A204.1 (cell line): ENCODE results near the gene ZNF584.
"Not testable (repeated sequence)": the region's sequence is repeated elsewhere in the genome, so short reads cannot be mapped to it uniquely, and the experiment has no call there.

Source experiments
- FAIRE-seq: peaks from 2 replicates; lab custom pipeline; 2012; peaks lifted over from hg19 to GRCh38; lab: Jason Lieb, UNC

ZNF584 gene

DNA sequence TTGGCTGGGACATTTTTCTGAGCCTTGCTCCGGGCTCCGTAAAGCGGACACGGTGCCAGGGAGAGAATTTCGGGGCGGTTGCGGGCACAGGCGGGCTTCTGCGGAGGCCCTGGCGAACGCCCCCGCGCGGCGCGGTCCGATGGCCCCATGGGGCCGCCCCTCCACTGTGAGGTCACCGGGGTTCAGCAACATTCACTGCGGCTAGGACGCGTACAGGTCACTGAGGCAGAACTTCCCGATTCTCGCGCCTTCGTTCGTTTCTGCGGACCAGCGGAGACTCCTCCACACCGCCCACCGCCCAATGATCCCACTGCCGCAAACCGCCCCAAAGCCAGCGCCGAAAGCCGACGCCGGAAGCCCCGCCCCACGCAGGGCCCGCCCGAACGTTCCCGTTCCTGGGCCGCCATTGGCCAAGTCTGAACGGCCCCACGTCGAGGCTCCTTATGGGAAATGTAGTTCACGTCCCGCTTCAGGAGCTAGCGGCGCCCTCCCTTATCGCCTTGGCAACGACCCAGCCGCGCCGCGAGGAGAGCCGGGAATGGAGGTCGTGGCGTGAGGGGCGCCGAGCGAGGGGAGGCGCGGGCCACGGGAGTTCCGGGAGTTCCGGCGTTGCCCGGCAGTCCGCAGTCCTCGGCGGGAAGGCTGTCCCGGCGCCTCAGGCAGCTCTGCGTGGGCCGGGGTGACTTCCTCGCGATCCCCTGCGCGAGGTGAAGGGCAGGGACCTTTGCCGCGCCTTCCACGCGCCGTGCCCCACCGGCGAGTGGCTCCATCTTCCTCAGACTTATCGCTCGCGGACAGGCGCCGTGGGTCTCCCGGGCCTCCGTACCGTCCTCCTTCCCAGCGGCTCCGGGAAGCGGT is at the start of gene ZNF584:
ZNF584 (plus strand) TSS at position 498 of the 858 bp plus-strand sequence. CDS start 499 bp downstream, outside the sequence.
- FAIRE-seq: no peak

DNA sequence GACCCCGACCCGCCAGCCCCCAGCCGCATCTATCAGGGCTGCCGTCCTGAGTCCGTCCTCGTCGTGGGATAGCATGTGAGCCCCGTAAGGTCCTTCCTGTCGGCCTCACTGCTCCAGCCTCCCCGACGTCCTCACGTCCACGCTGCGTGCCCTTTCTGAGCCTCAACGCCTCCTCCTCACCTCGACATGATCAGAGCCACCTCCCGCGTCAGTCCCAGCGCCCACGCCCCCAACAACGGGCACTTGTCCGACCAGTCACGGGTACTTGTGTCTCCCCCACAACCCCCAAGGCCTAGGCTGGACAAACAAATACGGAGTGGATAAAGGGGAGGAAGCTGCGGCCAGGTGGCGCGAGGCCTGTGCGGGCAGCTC is 46.6 kb upstream of the ZNF584 start:
- FAIRE-seq: no peak

- FAIRE-seq: peak; percentile 94
Observed at GRCh38 chr19:58362272-58362994, 46.0 kb upstream of the ZNF584 start, which contains the start of gene ZNF497. Gene ZNF497 (minus strand): TSS chr19:58362751. CDS start chr19:58357635, 5,116 bp downstream.

DNA sequence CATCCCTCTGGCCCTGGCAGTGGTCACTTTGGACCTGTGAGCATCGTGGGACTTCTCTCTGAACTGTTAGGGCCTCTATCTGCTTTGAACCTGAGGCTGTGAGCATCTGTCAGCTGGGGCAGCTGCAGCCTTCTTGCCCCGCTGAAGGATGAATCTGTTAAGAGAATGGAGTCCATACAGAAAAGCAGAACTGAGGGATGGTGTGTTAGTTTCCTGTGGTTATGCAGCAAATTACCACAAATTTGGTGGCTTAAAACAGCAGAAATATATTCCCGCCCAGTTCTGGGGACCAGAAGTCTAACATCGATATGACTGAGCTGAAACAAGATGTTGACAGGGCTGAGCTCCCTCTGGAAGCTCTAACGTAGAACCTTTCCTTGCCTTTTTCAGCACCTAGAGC is 44.3 kb upstream of the ZNF584 start:
- no peak for FAIRE-seq

DNA sequence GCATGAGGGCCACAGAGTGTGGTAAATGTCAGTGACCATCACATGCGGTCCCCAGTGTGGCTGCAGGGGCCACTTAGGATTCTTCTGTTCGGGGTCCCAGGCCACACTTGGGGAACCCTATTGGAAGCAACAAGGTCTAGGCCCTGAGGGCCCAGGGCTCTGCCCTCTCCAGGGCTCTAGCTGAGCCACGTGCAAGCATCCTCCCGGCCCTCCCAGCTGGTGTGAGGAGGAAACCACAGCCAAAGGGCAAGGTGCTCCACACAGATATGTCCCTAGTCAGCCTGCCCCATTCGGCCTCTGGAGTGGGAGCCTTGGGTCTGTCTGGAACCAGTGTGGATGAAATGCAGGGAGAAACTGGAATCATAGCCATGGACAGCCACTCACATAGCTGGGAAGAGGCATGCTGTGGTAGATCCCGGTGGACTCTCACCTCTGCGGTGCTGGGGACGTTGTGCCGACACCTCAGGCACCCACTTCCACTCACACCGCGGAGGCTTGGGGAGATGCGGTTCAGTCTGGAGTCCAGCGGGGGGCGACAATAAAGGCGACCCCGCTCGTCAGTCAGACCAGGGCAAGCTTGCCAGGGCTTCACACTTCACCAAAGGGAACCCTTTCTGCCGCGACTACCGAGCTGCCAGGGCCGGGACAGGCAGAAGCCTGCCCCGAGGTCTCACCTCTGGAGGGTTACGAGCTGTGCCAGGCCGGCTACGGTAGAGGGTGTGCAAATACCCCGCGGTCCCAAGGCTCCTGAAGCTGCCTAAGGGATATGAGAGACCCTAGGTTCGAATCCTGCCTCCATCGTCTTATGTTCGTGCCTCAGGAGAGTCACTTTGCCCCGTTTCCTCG is 41.6 kb upstream of the ZNF584 start:
- FAIRE-seq: no peak

DNA sequence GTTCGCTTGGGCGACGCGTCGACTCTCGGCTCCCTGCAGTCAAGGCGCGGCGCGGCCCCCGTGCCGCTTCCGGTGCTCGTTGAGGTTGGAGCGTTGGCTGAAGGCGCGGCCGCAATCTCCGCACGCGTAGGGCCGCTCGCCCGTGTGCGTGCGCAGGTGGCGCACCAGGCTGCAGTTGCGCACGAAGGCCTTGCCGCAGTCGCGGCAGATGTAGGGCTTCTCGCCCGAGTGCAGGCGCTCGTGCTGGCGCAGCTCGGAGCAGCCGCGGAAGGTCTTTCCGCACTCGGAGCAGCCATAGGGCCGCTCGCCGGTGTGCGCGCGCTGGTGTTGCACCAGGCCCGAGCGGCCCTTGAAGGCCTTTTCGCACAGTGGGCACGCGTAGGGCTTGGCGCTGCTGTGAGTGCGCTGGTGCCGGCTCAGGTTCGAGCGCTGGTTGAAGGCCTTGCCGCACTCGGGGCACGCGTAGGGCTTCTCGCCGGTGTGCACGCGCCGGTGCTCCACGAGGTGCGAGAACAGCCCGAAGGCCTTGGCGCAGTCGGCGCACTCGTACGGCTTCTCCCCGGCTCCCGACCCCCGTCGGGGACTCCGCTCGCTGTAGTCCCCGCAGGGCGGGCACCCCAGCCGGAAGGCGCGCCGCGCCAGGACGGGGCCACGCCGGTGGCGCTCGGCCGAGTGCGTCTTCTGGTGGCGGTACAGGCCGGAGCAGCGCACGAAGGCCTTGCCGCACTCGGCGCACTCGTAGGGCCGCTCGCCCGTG is 40.6 kb upstream of the ZNF584 start:
- no peak for FAIRE-seq

- no peak for FAIRE-seq
Observed at GRCh38 chr19:58368561-58369360, 39.7 kb upstream of the ZNF584 start.

GRCh38 chr19:58372311-58373133 is 35.9 kb upstream of the ZNF584 start:
- no peak for FAIRE-seq

DNA sequence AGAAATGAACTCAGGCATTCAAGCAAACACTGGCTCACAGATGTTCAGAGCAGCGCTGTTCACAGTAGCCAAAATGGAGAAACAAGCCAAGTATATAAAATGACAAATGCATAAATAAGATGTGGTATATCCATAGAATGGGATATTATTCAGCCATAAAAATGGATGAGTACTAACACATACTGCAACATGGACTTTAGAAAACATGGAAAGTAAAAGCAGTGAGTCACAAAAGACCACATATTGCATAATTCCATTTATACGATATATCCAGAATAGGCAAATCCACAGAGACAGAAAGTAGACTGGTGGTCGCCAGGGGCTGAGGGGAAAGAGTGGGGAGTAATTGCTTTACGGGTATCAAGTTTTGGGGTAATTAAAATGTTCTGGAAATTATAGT is 34.2 kb upstream of the ZNF584 start:
- FAIRE-seq: no peak

- FAIRE-seq: not testable (repeated sequence)
Observed at GRCh38 chr19:58376724-58377123, 31.7 kb upstream of the ZNF584 start.

- no peak for FAIRE-seq
Observed at GRCh38 chr19:58379246-58379645, 29.2 kb upstream of the ZNF584 start.

DNA sequence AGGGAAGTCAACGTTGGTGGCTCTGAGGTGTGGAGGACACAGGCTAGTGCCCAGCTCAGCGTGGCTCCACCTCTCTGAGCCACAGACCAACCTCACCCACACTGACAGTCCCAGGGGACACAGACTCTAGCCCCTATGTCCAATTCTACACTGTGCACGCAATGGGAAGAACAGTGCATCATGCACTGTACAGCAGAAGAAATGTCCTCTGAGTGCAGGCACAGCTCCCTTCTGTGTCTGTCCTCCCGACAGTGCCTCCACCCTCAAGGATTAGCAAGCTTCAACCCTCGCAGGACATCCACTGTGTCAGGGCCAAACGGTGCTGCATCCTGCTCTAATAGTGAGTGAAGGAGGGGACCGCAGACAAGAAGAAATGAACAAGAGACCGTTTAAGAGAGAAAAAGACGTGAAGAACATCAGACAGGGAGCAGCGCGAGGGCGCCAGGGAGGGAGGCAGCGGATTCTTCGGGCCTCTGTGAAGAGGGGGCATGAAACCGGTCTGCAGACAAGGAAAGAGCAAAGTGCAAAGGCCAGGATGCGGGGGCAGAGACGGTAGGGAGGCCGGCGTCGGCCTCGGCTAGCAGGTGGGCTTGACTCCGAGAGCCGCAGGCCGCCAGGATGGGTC is 28.3 kb upstream of the ZNF584 start:
- no peak for FAIRE-seq

- peak; percentile 99 for FAIRE-seq
Observed at GRCh38 chr19:58380662-58381459, 27.6 kb upstream of the ZNF584 start, which contains the start of gene ZNF837. Gene ZNF837 (minus strand): TSS chr19:58381030. CDS start chr19:58369332, 11,698 bp downstream.

DNA sequence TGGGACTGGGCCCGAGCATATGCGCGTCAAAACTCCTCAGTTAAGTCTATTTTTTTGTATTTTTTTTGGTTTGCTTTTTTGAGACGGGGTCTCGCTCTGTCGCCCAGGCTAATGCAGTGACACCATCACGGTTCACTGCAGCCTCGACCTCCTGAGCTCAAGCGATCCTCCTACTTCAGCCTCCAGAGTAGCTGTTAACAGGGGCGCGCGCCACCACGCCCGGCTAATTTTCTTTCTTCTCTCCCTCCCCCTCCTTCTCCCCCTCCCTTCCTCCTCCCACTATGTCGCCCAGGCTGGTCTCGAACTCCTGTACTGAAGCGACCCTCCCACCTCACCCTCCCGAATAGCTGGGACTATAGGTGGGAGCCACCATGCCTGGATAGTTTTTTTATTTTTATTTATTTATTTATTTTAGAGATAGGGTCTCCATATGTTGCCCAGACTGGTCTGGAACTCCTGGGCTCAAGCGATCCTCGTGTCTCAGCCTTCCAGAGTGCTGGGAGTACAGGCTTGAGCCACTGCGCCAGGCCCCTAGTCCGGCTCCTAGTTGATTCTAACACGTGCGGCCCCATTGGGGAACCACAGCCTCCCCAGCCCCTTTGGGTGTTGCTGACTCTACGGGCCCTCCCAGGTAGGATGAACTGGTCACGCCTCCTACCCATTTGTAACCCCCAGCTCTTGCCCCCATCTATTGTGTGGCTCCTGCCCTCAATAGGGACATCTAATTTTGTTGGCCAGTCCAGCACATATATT is 26.8 kb upstream of the ZNF584 start:
- FAIRE-seq: no peak

- FAIRE-seq: no peak
Observed at GRCh38 chr19:58382997-58383603, 25.3 kb upstream of the ZNF584 start.

DNA sequence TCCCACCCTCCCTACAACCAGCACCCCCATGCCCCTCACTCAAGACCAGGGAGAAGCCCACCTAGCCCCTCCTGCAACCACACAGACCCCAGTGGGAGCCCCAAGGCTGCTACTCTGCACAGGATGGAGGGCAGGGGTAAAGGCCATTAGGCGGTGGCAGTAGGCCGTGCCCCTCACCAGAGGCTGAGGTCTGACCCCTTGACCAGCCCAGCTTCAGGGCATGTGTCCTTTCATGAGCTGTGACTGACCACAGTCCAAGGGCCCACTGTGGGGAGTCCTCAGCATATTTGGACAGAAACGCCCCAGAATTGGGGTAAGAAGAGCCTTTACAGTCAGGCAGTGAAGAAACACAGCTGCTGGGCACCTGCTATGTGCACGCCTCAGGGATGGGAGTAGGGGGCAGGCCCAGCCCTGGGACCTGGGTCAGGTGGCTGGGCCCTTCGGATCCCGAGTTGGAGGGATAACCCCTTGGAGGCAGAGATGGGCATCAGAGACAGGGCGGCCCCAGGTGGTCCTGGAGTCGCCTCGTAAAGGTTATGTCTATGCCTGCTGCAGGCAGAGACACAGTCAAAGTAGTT is 23.0 kb upstream of the ZNF584 start:
- FAIRE-seq: no peak
